Stimulated activated naive B cell treated with anti-CD40 and anti-IgM and Interleukin-4, amounts not matched to agents 10 μg/mL and 1 μg/mL and 100 μg/mL, for 72 hours (primary cell): ENCODE data around the gene RGP1.

Experiments
- ATAC-seq, 2 donors: fragments of 150-1000 bp; cut with Tn5 transposase; replicated peaks; 2 replicates each; pipeline ENCODE4 v1.10.0; 2021; ENCODE audit warnings: moderate library complexity in 1 of 2
- DNase-seq: peaks from one replicate; pipeline ENCODE4 v3.0.0; 2021
- H3K27ac Mint-ChIP-seq: one replicate; pipeline ENCODE4 v1.8.0; 2022; ENCODE audit warnings: mild to moderate bottlenecking, mixed read lengths
- H3K27me3 Mint-ChIP-seq, 2 donors: one replicate each; pipeline ENCODE4 v1.8.0; 2022; ENCODE audit warnings: mixed read lengths in 2 of 2
- H3K36me3 Mint-ChIP-seq, 2 donors: one replicate each; pipeline ENCODE4 v1.8.0; 2022; ENCODE audit warnings: mixed read lengths in 2 of 2, mild to moderate bottlenecking in 1 of 2
- H3K4me1 Mint-ChIP-seq, 2 donors: one replicate each; pipeline ENCODE4 v1.8.0; 2022; ENCODE audit warnings: mixed read lengths in 2 of 2, mild to moderate bottlenecking in 1 of 2
- H3K4me3 Mint-ChIP-seq, 2 donors: one replicate each; pipeline ENCODE4 v1.8.0; 2022; ENCODE audit warnings: mild to moderate bottlenecking in 2 of 2, mixed read lengths in 2 of 2, moderate library complexity in 1 of 2
- H3K9me3 Mint-ChIP-seq, 2 donors: one replicate each; pipeline ENCODE4 v1.8.0; 2022; ENCODE audit warnings: mixed read lengths in 2 of 2, mild to moderate bottlenecking in 1 of 2

RGP1 gene

DNA sequence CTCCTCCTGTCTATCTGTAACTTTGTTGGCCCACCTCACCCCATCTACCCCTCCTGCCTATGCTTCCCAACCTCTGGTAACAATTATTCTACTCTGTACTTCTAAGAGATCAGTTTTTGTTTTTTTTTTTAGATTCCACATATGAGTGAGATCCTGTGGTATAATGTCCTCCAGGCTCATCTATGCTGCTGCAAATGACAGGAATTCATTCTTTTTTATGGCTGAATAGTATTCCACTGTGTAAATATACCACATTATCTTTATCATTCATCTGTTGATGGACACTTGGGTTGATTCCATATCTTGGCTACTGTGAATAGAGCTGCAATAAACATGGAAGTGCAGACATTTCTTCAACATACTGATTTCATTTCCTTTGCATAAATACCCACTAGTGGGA, 34.3 kb downstream of the RGP1 start:
- no peak for ATAC-seq

DNA sequence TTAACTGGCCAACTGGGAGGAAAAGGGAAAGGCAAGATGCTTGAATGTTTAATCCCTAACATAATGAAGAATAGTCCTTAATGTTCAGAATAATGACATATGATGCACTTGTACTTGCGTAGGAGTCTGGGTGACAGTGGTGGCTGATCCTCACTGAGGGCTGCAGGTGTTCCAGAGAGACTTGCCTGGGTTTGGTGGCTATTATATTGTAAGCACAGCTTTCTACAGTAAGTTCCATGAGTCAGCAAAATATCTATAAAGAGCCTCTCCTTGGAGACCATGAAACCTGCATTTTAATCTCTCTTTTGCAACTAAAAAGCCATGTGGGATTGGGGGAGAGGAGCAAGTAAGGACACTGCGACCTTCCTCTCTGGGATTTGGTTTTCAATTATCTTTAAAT, 40.5 kb downstream of the RGP1 start:
- Mint-ChIP-seq H3K27me3 (peaks cover 9 to 12% of the 10 kb centered on the region in 2 donors), H3K4me1 (peaks cover 11 to 35% of the 10 kb centered on the region in 2 donors), H3K27ac (no peak overlapping the region), H3K36me3 (peaks cover 20 to 37% of the 10 kb centered on the region in 2 donors), H3K9me3 (no peaks in the 10 kb centered on the region), H3K4me3 (no peak overlapping the region)
- ATAC-seq (no peak), DNase-seq (no peak)

More for the DNA sequence above, 34.3 kb downstream of the RGP1 start:
- DNase-seq: no peak
- Mint-ChIP-seq H3K36me3 (peaks cover 19 to 44% of the 10 kb centered on the region in 2 donors), H3K27ac (no peak overlapping the region), H3K4me1 (peaks cover 0 to 14% of the 10 kb centered on the region in 2 donors), H3K4me3 (no peak overlapping the region), H3K27me3 (no peaks in the 10 kb centered on the region), H3K9me3 (peaks cover 0 to 1% of the 10 kb centered on the region in 2 donors)

DNA sequence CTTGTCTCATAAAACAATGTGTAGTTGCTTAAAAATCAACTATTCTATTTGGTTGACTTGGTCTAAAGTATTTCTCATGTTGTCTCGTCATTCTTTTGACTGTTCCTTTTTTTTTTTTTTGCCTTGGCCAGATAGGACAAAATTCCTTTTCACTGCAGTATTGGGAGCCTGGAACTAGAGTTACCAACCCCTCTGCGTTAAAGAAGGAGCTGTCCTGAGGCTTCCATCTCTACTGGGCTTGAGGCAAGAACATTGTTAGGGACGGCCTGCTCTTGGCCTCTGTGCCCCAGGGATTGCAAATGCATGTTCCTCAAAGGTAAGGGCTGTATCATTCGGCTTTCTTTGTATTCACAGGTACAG, 40.9 kb downstream of the RGP1 start:
- H3K9me3 Mint-ChIP-seq: no peaks in the 10 kb centered on the region
- no peak for ATAC-seq

DNA sequence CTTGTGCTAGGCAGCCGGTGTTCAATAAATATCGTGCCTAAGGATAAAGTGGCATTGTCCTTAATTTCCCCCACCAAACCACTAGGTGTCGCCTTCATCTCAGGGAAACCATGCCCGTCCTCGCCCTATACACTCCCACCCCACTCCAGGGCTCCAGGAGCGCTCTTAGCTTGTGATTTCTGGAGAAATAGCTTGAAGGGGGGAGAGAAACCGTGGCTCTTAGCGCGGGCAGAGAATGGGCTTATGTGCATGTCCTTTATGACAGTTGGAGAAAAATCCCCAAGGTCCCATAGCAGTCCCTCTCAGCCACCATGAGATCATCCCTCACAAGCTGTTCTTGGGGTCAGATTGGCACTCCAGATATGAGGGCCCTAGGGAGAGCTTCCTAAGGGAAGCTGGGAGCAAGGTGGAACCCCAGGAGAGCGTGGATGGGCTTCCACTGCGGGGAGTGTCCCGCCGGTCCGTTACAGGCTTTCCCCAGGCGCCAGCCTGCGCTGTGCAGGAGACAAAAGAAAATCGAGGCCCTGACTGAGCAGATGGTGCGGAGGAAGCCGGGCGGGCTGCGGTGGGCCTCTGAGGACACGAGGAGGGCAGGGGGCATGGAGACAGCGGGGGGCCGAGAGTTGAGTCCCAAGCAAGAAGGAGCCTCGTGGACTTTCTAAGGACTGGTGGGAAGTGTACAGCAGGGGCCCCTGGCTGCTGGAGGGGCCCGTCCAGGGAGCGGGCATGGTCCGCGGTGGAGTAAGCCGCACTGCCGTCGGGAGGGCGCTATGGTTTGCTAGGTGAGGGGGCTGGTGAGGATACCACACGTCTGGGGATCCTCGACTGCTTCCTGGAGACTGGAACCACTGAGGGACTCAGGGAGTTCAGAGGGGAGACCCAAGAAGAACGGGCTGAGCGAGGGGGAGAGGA, 41.6 kb downstream of the RGP1 start:
- Mint-ChIP-seq H3K27ac (peak overlapping the region; percentile 44), H3K9me3 (no peaks in the 10 kb centered on the region)

More for the DNA sequence above, 40.9 kb downstream of the RGP1 start:
- Mint-ChIP-seq H3K4me1 (peaks cover 11 to 32% of the 10 kb centered on the region in 2 donors), H3K27me3 (peaks cover 9 to 12% of the 10 kb centered on the region in 2 donors), H3K27ac (no peak overlapping the region), H3K36me3 (peaks cover 20 to 37% of the 10 kb centered on the region in 2 donors), H3K4me3 (no peak overlapping the region)
- no peak for DNase-seq

DNA sequence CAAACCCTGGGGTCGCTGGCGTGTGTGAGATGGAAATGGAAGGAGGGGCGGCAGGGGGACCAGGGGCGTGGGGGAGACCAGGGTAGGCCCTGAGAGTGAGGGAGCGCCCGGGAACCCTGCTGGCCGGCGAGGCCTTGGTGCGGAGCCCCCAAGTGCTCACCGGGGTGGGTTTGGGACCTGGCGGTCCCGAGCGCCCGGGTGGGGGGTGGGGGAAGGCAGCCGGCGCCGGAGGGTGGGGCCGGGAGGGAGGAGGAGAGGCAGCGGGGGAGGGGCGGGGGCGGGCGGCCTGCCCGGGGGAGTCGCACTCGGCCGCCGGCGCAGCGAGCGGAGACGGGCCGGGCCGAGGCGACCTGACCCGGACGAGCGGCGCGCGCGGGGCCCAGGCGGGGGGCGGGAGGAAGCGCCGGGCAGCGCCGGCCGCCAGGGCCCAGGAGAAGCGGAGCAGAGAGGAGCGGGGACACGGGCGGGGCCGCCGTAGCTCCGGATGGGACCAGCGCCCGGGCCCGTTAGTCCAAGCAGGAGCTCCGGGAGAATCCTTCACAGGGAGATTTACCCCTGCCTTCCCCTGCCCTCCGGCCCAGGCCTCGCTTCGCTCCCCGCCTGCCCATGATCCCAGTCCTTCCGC, 42.3 kb downstream of the RGP1 start, which contains the start of gene NPR2:
Gene NPR2 (plus strand): TSS at position 295 of the 625 bp plus-strand sequence. CDS start 818 bp downstream, outside the sequence.
- Mint-ChIP-seq H3K27me3 (peaks cover 9 to 12% of the 10 kb centered on the region in 2 donors), H3K36me3 (peaks cover 16 to 31% of the 10 kb centered on the region in 2 donors), H3K9me3 (no peaks in the 10 kb centered on the region), H3K4me3 (peak within 1 kb of the TSS; percentile 73 to 74), H3K27ac (peak within 1 kb of the TSS; percentile 44), H3K4me1 (peaks cover 11 to 21% of the 10 kb centered on the region in 2 donors)
- no peak for ATAC-seq
- no peak for DNase-seq

More for the DNA sequence above, 41.6 kb downstream of the RGP1 start:
- Mint-ChIP-seq H3K36me3 (peaks cover 19 to 36% of the 10 kb centered on the region in 2 donors), H3K27me3 (peaks cover 9 to 12% of the 10 kb centered on the region in 2 donors), H3K4me3 (peak overlapping the region; percentile 73 to 74), H3K4me1 (peaks cover 11 to 25% of the 10 kb centered on the region in 2 donors)
- DNase-seq (peak; percentile 35), ATAC-seq (peak; percentile 92 to 93)

DNA sequence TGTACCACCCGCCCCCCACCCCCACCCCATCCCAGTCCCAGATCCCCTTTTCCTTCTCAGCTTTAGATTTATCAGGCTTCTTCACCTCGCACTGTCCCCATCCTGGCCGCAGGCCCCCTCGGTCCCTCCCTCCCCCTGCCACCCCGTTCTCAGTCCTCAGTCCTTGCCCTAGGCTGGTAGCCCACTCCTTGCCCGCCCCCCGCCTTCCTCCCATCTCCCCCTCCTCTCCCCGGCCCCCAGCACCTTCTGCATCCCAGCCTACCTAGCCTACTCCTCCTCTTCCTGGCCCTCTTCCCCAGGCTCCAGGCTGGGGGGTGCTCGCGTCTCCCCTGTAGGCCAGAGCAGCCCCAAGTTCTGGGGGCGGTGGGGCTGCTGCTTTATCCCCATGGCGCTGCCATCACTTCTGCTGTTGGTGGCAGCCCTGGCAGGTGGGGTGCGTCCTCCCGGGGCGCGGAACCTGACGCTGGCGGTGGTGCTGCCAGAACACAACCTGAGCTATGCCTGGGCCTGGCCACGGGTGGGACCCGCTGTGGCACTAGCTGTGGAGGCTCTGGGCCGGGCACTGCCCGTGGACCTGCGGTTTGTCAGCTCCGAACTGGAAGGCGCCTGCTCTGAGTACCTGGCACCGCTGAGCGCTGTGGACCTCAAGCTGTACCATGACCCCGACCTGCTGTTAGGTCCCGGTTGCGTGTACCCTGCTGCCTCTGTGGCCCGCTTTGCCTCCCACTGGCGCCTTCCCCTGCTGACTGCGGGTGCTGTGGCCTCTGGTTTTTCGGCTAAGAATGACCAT, 43.1 kb downstream of the RGP1 start:
- Mint-ChIP-seq H3K9me3 (no peaks in the 10 kb centered on the region), H3K27me3 (peaks cover 9 to 12% of the 10 kb centered on the region in 2 donors), H3K4me1 (peaks cover 13 to 21% of the 10 kb centered on the region in 2 donors), H3K4me3 (peak overlapping the region in 1 of 2 donors; percentile 31), H3K27ac (no peak overlapping the region), H3K36me3 (peaks cover 15 to 33% of the 10 kb centered on the region in 2 donors)
- no peak for ATAC-seq
- DNase-seq: no peak

DNA sequence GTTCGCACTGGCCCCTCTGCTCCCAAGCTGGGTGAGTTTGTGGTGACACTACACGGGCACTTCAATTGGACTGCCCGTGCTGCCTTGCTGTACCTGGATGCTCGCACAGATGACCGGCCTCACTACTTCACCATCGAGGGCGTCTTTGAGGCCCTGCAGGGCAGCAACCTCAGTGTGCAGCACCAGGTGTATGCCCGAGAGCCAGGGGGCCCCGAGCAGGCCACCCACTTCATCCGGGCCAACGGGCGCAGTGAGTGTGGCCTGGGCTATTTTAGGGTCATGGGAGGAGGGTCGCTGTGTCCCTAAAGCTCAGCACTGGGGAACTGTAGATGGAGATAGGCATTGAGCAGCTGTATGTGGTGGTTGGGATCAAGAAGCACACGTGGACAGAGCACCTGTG, 43.7 kb downstream of the RGP1 start:
- Mint-ChIP-seq H3K4me1 (peaks cover 13 to 21% of the 10 kb centered on the region in 2 donors), H3K36me3 (peaks cover 15 to 27% of the 10 kb centered on the region in 2 donors), H3K4me3 (peak overlapping the region in 1 of 2 donors; percentile 31), H3K9me3 (no peaks in the 10 kb centered on the region), H3K27ac (peak overlapping the region; percentile 60), H3K27me3 (peaks cover 9 to 12% of the 10 kb centered on the region in 2 donors)
- ATAC-seq (no peak), DNase-seq (no peak)

DNA sequence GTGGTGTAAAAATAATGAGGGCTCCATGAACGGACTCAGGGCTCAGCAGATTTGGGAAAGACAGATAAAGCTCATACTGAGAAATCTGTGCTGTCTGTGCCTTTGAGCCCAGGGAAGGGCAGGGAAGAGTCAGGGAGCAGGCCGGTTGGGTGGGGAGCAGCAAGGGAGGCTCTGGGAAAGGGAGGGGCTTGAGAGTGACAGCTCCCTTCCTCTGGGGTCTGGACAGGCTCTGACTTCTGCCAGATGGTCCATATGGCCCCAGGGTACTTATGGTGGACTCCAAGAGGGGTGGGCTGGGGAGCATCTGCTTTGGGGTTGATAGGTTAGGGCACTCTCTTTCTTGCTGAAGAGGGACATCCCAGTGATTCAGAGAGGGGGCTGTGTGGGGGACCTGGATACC, 44.4 kb downstream of the RGP1 start:
- H3K27ac Mint-ChIP-seq: no peak overlapping the region

DNA sequence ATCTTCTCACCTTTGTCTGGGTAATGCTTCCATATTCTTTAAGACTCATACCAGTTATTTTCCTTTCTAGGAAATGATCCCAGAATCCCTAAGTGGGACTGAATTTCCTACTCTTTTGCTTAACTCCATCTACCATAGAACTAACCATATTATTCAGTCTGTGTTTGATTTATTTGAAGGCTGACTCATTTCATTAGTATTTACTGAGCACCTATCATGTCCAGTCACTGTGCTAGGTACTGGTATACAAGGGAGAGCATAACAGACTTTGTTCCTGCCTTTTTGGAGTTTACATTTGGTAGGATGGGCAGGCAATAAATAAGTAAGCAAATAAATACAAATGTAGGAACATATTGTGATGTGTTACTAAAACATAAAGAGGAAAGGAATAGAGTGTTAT, 46.6 kb downstream of the RGP1 start:
- Mint-ChIP-seq H3K27me3 (peaks cover 6% of the 10 kb centered on the region in 2 donors), H3K9me3 (no peaks in the 10 kb centered on the region), H3K36me3 (peaks cover 22 to 31% of the 10 kb centered on the region in 2 donors), H3K4me1 (peaks cover 12% of the 10 kb centered on the region in 2 donors), H3K4me3 (no peak overlapping the region), H3K27ac (no peak overlapping the region)
- DNase-seq (no peak), ATAC-seq (no peak)

More for the DNA sequence above, 44.4 kb downstream of the RGP1 start:
- Mint-ChIP-seq H3K4me1 (peaks cover 13 to 22% of the 10 kb centered on the region in 2 donors), H3K9me3 (no peaks in the 10 kb centered on the region), H3K4me3 (no peak overlapping the region), H3K36me3 (peaks cover 15 to 26% of the 10 kb centered on the region in 2 donors), H3K27me3 (peaks cover 9 to 12% of the 10 kb centered on the region in 2 donors)
- ATAC-seq (no peak), DNase-seq (no peak)

DNA sequence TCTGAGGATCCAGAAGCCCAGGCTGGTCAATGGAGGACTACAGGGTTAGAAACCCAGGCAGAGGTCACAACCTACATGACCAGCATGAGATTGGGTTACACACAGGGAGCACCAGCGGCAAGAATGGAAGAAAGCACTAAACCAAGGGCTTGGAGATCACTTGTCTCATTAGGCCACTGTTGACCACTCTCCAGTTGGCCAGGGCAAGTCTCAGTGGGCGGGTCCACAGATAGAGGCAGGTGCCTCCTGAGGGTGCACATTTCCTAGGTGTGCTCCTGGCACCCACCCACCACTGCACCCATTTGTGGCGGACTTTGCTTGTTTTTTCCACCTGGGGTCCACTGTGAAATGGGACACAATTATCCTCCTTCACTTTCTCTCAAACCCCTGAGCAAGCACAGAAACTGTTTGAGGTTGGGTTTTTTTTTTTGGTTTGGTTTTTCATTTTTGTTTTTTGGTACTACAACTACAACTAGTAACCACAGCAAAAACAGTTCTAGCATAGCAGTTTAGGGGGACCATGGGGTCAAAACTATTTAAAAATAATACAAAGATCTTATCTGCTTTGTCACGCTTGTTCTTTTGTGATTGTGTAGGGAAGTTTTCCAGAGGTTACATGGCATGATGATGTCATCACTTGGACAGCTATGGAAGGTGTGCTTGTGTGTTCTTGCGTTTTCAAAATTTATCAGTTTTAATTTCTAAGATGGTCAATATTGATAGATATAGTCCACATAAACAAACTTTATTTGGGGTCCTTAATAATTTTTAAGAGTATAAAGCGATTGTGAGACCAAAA, 48.4 kb downstream of the RGP1 start:
- Mint-ChIP-seq H3K36me3 (peaks cover 32 to 41% of the 10 kb centered on the region in 2 donors), H3K27me3 (no peaks in the 10 kb centered on the region), H3K27ac (no peak overlapping the region), H3K4me1 (peaks cover 6 to 7% of the 10 kb centered on the region in 2 donors), H3K4me3 (no peak overlapping the region), H3K9me3 (no peaks in the 10 kb centered on the region)
- DNase-seq (no peak), ATAC-seq (no peak)

DNA sequence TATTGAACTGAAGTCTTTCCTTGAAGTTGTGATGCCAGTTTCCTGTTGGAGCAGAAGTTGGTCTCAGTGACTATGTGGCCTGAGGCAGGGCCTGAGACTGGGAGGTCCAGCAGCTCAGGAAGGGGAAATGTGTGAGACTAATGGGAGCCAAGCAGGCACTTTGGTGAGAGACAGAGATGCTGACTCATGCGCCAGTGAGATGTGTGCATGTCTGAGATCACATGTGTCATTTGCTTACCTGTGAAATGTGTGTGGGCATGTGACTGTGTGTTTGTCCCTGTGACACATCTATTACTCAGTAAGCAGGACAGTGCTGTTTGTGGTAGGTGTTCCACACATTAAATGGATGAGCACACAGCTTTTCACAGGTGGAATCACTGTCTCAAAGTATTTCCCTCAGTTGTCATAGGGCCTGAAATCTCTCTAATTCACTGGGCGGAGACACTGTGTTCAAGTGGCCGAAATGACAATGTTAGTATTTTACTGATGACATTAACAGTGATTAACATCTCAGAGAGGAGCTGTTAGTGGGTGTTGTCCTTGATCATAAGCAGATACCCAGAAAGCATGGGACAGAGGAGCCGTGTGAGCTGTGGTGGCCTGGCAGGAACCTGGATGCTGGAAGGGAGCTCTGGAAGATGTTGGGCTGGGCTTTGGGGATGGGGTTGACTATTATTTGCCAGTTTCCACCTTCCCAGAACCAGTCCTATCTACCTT, 49.7 kb downstream of the RGP1 start:
- Mint-ChIP-seq H3K4me1 (peaks cover 6 to 7% of the 10 kb centered on the region in 2 donors), H3K27me3 (no peaks in the 10 kb centered on the region), H3K4me3 (no peak overlapping the region), H3K27ac (peak overlapping the region; percentile 25), H3K9me3 (no peaks in the 10 kb centered on the region), H3K36me3 (peaks cover 30 to 37% of the 10 kb centered on the region in 2 donors)
- ATAC-seq (peak; percentile 48 to 60), DNase-seq (no peak)

DNA sequence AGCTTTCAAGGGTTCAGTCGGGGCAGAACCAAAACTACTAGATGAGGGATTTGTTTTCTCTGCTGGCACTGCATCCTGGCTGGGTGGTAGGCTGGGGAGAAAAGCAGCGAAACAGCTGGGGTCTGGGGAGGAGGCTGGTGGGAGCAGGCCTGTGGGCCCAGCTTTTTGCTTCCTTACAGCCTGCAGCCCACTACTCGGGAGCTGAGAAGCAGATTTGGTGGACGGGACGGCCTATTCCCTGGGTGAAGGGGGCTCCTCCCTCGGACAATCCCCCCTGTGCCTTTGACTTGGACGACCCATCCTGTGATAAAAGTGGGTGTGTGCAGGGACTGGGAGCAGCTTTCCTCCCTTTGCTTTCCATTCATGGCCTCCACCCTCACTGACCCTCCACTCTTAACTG, 51.4 kb downstream of the RGP1 start:
- Mint-ChIP-seq H3K27ac (peak overlapping the region; percentile 7), H3K36me3 (peaks cover 31 to 43% of the 10 kb centered on the region in 2 donors), H3K27me3 (no peaks in the 10 kb centered on the region), H3K4me1 (peaks cover 5 to 6% of the 10 kb centered on the region in 2 donors), H3K9me3 (no peaks in the 10 kb centered on the region), H3K4me3 (no peak overlapping the region)
- DNase-seq (no peak), ATAC-seq (no peak)
